Tibial artery (tissue), 4 donors: ENCODE measurements around the gene HILPDA.

ENCODE experiments used
- DNase-seq, 2 donors: peaks; one replicate each; pipeline ENCODE4 v3.0.0-alpha.2; 2019
- H3K27ac ChIP-seq, 2 donors: fragments of 200-600 bp; sonication (generic) in 1 of 2; 1 replicate in 1 of 2; 2 replicates in 1 of 2; pipeline ENCODE4 v1.5.1; 2018 to 2019; ENCODE audit warnings: mild to moderate bottlenecking in 1 of 2
- H3K27me3 ChIP-seq, 2 donors: fragments of 200-600 bp; sonication (generic) in 1 of 2; one replicate each; pipeline versions ENCODE4 v1.5.1 to v1.6.0; 2016 to 2019
- H3K36me3 ChIP-seq, 3 donors: fragments of 200-600 bp; sonication (generic) in 2 of 3; one replicate each; pipeline ENCODE4 v1.5.1; 2016 to 2019; ENCODE audit warnings: mild to moderate bottlenecking in 2 of 3
- H3K4me1 ChIP-seq, 4 donors: fragments of 200-600 bp; sonication (generic) in 2 of 4; 1 replicate in 3 of 4; 2 replicates in 1 of 4; pipeline ENCODE4 v1.5.1; 2016 to 2019
- H3K4me3 ChIP-seq, 2 donors: fragments of 200-600 bp; sonication (generic) in 1 of 2; 1 replicate in 1 of 2; 2 replicates in 1 of 2; pipeline ENCODE4 v1.5.1; 2018 to 2019; ENCODE audit warnings: mild to moderate bottlenecking in 2 of 2
- H3K9me3 ChIP-seq, 3 donors: fragments of 200-600 bp; sonication (generic) in 1 of 3; one replicate each; pipeline ENCODE4 v1.5.1; 2016 to 2019
- CTCF ChIP-seq, 2 experiments: fragments of 200-600 bp in 1 of 2; fragments of 450-650 bp in 1 of 2; IDR thresholded peaks; one replicate each; pipeline ENCODE4 v1.5.1; 2017 to 2019; ENCODE audit warnings: antibody characterized with exemption in 2 of 2, mild to moderate bottlenecking in 1 of 2, moderate library complexity in 1 of 2
- intact Hi-C: fragments of 100-400 bp; cut with DNase I; formaldehyde crosslinking; loops from one replicate; pipeline ENCODE4 v1.15.0; 2023; ENCODE audit warnings: low total_unique reads

The HILPDA gene

GRCh38 chr7:128419257-128419656, 36.4 kb upstream of the HILPDA start:
- TF ChIP-seq CTCF (IDR thresholded peaks at IDR 0.05): no peak
- intact Hi-C loops: no loop called here

GRCh38 chr7:128420773-128421172, 34.9 kb upstream of the HILPDA start:
- H3K27ac ChIP-seq: no peak overlapping the region
- H3K4me1 ChIP-seq: no peaks in the 10 kb centered on the region
- H3K4me3 ChIP-seq: no peak overlapping the region
- H3K36me3 ChIP-seq: no peaks in the 10 kb centered on the region
- no peak for TF ChIP-seq CTCF (IDR thresholded peaks at IDR 0.05)
- no peaks in the 10 kb centered on the region for H3K9me3 ChIP-seq
- intact Hi-C loops: no loop called here
- DNase-seq: no peak
- H3K27me3 ChIP-seq: no peaks in the 10 kb centered on the region

More at GRCh38 chr7:128419257-128419656, 36.4 kb upstream of the HILPDA start:
- H3K4me3 ChIP-seq: no peak overlapping the region
- no peak for DNase-seq
- H3K4me1 ChIP-seq: no peaks in the 10 kb centered on the region
- no peaks in the 10 kb centered on the region for H3K9me3 ChIP-seq
- no peaks in the 10 kb centered on the region for H3K36me3 ChIP-seq
- H3K27ac ChIP-seq: no peak overlapping the region
- no peaks in the 10 kb centered on the region for H3K27me3 ChIP-seq

GRCh38 chr7:128421384-128421783, 34.3 kb upstream of the HILPDA start:
- no peak for TF ChIP-seq CTCF (IDR thresholded peaks at IDR 0.05)
- Histone ChIP-seq H3K27ac (no peak overlapping the region), H3K27me3 (no peaks in the 10 kb centered on the region), H3K9me3 (no peaks in the 10 kb centered on the region), H3K4me1 (no peaks in the 10 kb centered on the region), H3K4me3 (no peak overlapping the region), H3K36me3 (no peaks in the 10 kb centered on the region)
- intact Hi-C loops: no loop called here
- DNase-seq: no peak

DNA sequence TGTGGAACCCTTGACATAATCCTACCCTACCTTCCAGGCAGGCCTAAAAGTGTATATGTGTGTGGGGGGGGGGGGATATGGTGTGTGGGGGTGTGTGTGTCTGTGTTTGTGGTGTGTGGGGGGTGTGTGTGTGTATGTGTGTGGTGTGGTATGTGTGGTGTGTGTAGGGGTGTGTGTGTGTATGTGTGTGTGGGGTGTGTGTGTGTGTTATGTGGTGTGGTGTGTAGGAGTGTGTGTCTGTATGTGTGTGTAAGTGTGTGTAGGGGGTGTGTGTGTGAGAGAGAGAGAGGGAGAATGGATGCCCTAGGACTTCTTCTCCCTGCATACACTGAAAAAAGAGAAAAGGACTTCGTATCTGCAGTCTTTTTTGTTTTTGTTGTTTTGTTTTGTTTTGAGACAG, 33.6 kb upstream of the HILPDA start:
- Histone ChIP-seq H3K4me1 (peaks cover 0 to under 1% (median 0%) of the 10 kb centered on the region in 4 donors), H3K27me3 (no peaks in the 10 kb centered on the region), H3K27ac (no peak overlapping the region), H3K36me3 (no peaks in the 10 kb centered on the region), H3K9me3 (no peaks in the 10 kb centered on the region), H3K4me3 (no peak overlapping the region)
- no peak for DNase-seq
- intact Hi-C loops: loop anchor here (2.0 kb wide), 1 partner anchor 21 kb away; no protein-coding TSS in a partner anchor
- no peak for TF ChIP-seq CTCF (IDR thresholded peaks at IDR 0.05)

DNA sequence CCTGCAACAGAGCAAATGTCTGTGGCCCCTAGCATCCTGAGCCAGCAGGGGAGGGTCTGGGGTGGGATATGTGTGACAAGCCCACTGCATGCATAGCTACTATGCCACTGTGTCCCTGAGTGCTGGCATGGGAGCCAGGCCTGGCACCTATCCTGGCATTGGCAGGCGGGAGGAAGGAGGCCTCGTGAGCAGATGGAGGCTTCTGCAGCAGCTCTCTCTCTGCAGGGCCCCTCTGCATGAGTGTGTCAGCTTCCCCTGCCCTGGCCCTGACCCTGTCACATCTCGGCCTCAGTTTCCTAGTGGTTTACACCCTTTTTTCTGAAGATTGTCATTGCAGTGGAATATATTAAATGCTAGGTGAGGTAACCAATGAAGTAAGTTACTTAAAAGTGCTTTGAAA, 32.8 kb upstream of the HILPDA start:
- Histone ChIP-seq H3K4me3 (no peak overlapping the region), H3K27me3 (no peaks in the 10 kb centered on the region), H3K9me3 (no peaks in the 10 kb centered on the region), H3K36me3 (no peaks in the 10 kb centered on the region), H3K4me1 (peaks cover 0 to 5% (median 2%) of the 10 kb centered on the region in 4 donors), H3K27ac (no peak overlapping the region)
- intact Hi-C loops: loop anchor here (2.0 kb wide), 1 partner anchor 22 kb away; no protein-coding TSS in a partner anchor
- DNase-seq: no peak
- TF ChIP-seq CTCF (IDR thresholded peaks at IDR 0.05): no peak
